ENCODE results near the gene SLC17A4.

- no peak for TF ChIP-seq CTCF (IDR thresholded peaks at IDR 0.05)
- no peak for TF ChIP-seq POLR2A (IDR thresholded peaks at IDR 0.05)
These were observed 39.8 kb upstream of the SLC17A4 start for GRCh38 chr6:25714765-25715164.

All from suprapubic skin (tissue), 3 donors.